Ovary (tissue), 9 donors: Measurements from ENCODE around the gene MYO3B. TPM values are rescaled to one million over a fixed set of nuclear protein-coding genes. Genes with fewer than 3 reads are reported as not detected.

Experiments used
- DNase-seq, 5 donors: peaks; one replicate each; pipeline ENCODE4 v3.0.0-alpha.2; 2019 to 2020
- H3K27ac ChIP-seq, 2 donors: fragments of 200-600 bp; one replicate each; pipeline versions ENCODE4 v1.5.1 to v1.8.0; 2019 to 2022
- H3K27me3 ChIP-seq: fragments of 200-600 bp; one replicate; pipeline ENCODE4 v1.8.0; 2022
- H3K36me3 ChIP-seq: fragments of 200-600 bp; sonication (generic); one replicate; pipeline ENCODE4 v1.5.1; 2019
- H3K4me1 ChIP-seq: one replicate; pipeline ENCODE4 v1.8.1; 2013; ENCODE audit warnings: mild to moderate bottlenecking, moderate library complexity; ENCODE audit not compliant: insufficient read depth
- H3K4me3 ChIP-seq: fragments of 200-600 bp; sonication (generic); one replicate; pipeline ENCODE4 v1.5.1; 2017
- H3K9me3 ChIP-seq, 2 donors: fragments of 200-600 bp in 1 of 2; sonication (generic) in 1 of 2; one replicate each; pipeline versions ENCODE4 v1.5.1 to v1.8.1; 2013 to 2019; ENCODE audit warnings: mild to moderate bottlenecking in 1 of 2, moderate library complexity in 1 of 2
- EP300 ChIP-seq: sonication (generic); formaldehyde crosslinking; IDR thresholded peaks from one replicate; pipeline ENCODE4 v1.6.1; 2017; ENCODE audit warnings: antibody characterized with exemption
- POLR2A ChIP-seq: fragments of 450-650 bp; IDR thresholded peaks from one replicate; pipeline ENCODE4 v1.6.1; 2017; ENCODE audit warnings: antibody characterized with exemption, mild to moderate bottlenecking, moderate library complexity
- WGBS, 3 donors: extraction: QIAGEN DNeasy Blood & Tissue Kit in 1 of 3; methylation state at CpG; one replicate each; pipeline versions ENCODE4 v1.1.5 to v1.1.7; 2013 to 2017; 5-methylcytosine and 5-hydroxymethylcytosine counted together
- intact Hi-C, 4 donors: fragments of 100-400 bp; cut with DNase I; formaldehyde crosslinking; loops; one replicate each; pipeline versions ENCODE4 v1.11.0 to v1.15.1; 2022 to 2023
- polyA plus RNA-seq, 2 donors: library from polyadenylated mRNA; stranded (reverse); fragments of 200-250 nt in 1 of 2; fragments of 350-450 nt in 1 of 2; fragmentation: Illumina TruSeq in 1 of 2; extraction: RNeasy Lipid Tissue Mini Kit (QIAGEN cat#74804) in 1 of 2; gene quantifications; one replicate each; pipeline ENCODE4 v1.2.3, GENCODE V29; 2013 to 2014
- total RNA-seq, 7 donors: library from RNA; depleted of rRNA in 2 of 7; stranded (reverse); fragments of >200 nt in 2 of 7; fragmentation: NEBNext Ultra II Directional in 3 of 7; extraction: Animal tissue kit (Norgen Biotek cat#: 25700) in 3 of 7; gene quantifications; one replicate each; pipeline versions ENCODE4 v1.1.0 to v1.2.4, GENCODE V29; 2016 to 2023
- TF ChIP-seq, protein P1 (sequence below), 3 donors: fragments of 450-650 bp in 2 of 3; fragments of 200-600 bp in 1 of 3; IDR thresholded peaks; one replicate each; pipeline versions ENCODE4 v1.5.1 to v1.8.0; 2016 to 2022; ENCODE audit warnings: antibody characterized with exemption in 3 of 3, mild to moderate bottlenecking in 1 of 3
- donor health status: DM: no; HTN: no; CAD: no; lungs with moderate emphysema.
- donor health status: DM: no; HTN: no; CAD: no.
- donor health status: Bipolar disorder and iron deficiency.
- donor health status: DM: yes; HTN: yes; CAD: no.
- donor health status: DM: no; HTN: no; CAD: no.
- donor health status: DM: yes; HTN: yes; CAD: no.

Gene MYO3B
- total and polyA plus RNA-seq, 9 donors: 0.04 to 1.3 (median 0.12) TPM; not detected in 2

DNA sequence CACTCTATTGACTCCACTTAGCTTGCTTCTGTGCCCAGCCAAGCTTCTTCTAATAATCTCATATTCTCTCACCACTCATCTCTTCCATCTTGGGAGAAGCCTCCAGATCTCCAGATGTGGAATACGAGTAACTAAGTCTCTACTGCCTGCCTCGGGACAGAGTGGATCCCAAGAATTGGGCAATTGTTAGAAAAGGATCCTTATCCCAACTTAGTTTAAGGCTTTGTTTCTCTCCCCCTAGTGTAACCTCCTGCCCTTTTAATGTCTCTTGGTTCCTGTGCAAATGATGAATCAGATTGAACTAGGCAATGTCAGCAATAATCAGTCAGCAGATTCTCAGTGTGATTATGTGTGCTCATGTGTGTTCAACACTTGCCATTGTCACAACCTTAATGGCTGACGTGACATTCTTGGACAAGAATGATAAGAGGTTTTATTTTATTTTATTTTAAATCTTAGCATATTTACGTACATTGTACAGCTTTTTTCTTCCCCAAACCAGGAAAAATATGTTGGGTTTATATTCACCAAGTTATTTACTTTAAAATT, 59.7 kb downstream of the MYO3B start:
- no peak for DNase-seq
- H3K36me3 ChIP-seq: no peaks in the 10 kb centered on the region
- H3K4me1 ChIP-seq: no peaks in the 10 kb centered on the region
- no peaks in the 10 kb centered on the region for H3K9me3 ChIP-seq
- no peaks in the 10 kb centered on the region for H3K27me3 ChIP-seq
- H3K4me3 ChIP-seq: no peak overlapping the region
- no peak overlapping the region for H3K27ac ChIP-seq
- WGBS, 3 donors: 68 to 77% (median 76%) methylated on average over 4 of the region's 4 CpGs
- TF ChIP-seq EP300 (no peak), POLR2A (no peak)
- TF ChIP-seq, protein P1, sequence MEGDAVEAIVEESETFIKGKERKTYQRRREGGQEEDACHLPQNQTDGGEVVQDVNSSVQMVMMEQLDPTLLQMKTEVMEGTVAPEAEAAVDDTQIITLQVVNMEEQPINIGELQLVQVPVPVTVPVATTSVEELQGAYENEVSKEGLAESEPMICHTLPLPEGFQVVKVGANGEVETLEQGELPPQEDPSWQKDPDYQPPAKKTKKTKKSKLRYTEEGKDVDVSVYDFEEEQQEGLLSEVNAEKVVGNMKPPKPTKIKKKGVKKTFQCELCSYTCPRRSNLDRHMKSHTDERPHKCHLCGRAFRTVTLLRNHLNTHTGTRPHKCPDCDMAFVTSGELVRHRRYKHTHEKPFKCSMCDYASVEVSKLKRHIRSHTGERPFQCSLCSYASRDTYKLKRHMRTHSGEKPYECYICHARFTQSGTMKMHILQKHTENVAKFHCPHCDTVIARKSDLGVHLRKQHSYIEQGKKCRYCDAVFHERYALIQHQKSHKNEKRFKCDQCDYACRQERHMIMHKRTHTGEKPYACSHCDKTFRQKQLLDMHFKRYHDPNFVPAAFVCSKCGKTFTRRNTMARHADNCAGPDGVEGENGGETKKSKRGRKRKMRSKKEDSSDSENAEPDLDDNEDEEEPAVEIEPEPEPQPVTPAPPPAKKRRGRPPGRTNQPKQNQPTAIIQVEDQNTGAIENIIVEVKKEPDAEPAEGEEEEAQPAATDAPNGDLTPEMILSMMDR (IDR thresholded peaks at IDR 0.05): no peak
- intact Hi-C loops: no loop called here

GRCh38 chr2:170238776-170239175, 60.8 kb downstream of the MYO3B start:
- H3K27ac ChIP-seq: no peak overlapping the region
- H3K27me3 ChIP-seq: no peaks in the 10 kb centered on the region
- 54 to 59% (median 58%) methylated on average over 4 of the region's 4 CpGs for WGBS, 3 donors
- DNase-seq: no peak
- TF ChIP-seq POLR2A (no peak), EP300 (no peak)
- TF ChIP-seq, protein P1 (IDR thresholded peaks at IDR 0.05): no peak
- no peaks in the 10 kb centered on the region for H3K4me1 ChIP-seq
- H3K4me3 ChIP-seq: no peak overlapping the region
- intact Hi-C loops: no loop called here
- no peaks in the 10 kb centered on the region for H3K36me3 ChIP-seq
- H3K9me3 ChIP-seq: no peaks in the 10 kb centered on the region

DNA sequence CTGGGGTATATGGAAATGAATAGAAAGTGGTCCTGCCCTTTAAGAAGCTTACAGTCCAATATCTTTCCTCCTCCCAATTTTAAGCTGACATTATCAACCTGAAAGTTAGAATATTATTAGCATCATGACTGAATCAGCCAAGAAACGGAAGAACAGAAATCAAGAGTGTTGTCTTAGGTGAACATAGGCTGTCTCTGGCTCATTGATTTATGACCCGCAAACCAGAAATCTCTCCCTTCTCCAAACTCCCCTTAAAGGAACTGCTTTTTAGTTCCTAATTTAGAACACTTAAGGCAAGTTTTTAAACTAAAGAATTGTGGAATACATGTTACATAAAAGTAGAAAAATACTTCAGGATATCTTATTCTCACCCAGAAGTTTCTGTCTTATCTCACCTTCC, 62.7 kb downstream of the MYO3B start:
- no peak overlapping the region for H3K4me3 ChIP-seq
- H3K27me3 ChIP-seq: no peaks in the 10 kb centered on the region
- H3K27ac ChIP-seq: no peak overlapping the region
- intact Hi-C loops: no loop called here
- H3K36me3 ChIP-seq: no peaks in the 10 kb centered on the region
- TF ChIP-seq, protein P1 (IDR thresholded peaks at IDR 0.05): no peak
- WGBS, 3 donors: 37 to 68% (median 67%) methylated on average over 2 of the region's 2 CpGs
- no peaks in the 10 kb centered on the region for H3K4me1 ChIP-seq
- no peaks in the 10 kb centered on the region for H3K9me3 ChIP-seq
- no peak for DNase-seq

- no peak overlapping the region for H3K4me3 ChIP-seq
- no peak overlapping the region for H3K27ac ChIP-seq
- DNase-seq: no peak
- H3K36me3 ChIP-seq: no peaks in the 10 kb centered on the region
- intact Hi-C loops: no loop called here
- no peaks in the 10 kb centered on the region for H3K4me1 ChIP-seq
- no peaks in the 10 kb centered on the region for H3K27me3 ChIP-seq
- no peaks in the 10 kb centered on the region for H3K9me3 ChIP-seq
- WGBS, 3 donors: 75 to 84% (median 77%) methylated on average over 2 of the region's 2 CpGs
- no peak for TF ChIP-seq POLR2A
- TF ChIP-seq, protein P1 (IDR thresholded peaks at IDR 0.05): no peak
- no peak for TF ChIP-seq EP300
Observed at GRCh38 chr2:170241756-170242155, 63.8 kb downstream of the MYO3B start.
